DOHH2 (cell line): Measurements from ENCODE around the gene WASL.

ENCODE experiments used
- H3F3A ChIP-seq: fragments of 200-600 bp; sonication (generic), shearing (Covaris generic); 2 replicates; pipeline ENCODE4 v1.6.0; 2016; ENCODE audit warnings: antibody characterized with exemption, mild to moderate bottlenecking; ENCODE audit not compliant: control insufficient read depth, insufficient read depth
- H3K27ac ChIP-seq: fragments of 200-600 bp; sonication (generic); 2 replicates; pipeline ENCODE4 v1.5.1; 2014; ENCODE audit warnings: low read depth, mild to moderate bottlenecking, low read length, moderate library complexity
- H3K27me3 ChIP-seq: fragments of 200-600 bp; sonication (generic); 2 replicates; pipeline ENCODE4 v1.6.1; 2014; ENCODE audit warnings: mild to moderate bottlenecking, low read length, mixed read lengths; ENCODE audit not compliant: control insufficient read depth
- H3K36me3 ChIP-seq: fragments of 200-600 bp; sonication (generic); 2 replicates; pipeline ENCODE4 v1.6.1; 2014; ENCODE audit warnings: mild to moderate bottlenecking, low read length, moderate library complexity, mixed read lengths; ENCODE audit not compliant: control insufficient read depth
- H3K4me1 ChIP-seq: fragments of 200-600 bp; sonication (generic); 2 replicates; pipeline ENCODE4 v1.6.1; 2014; ENCODE audit warnings: mild to moderate bottlenecking, low read length, mixed read lengths; ENCODE audit not compliant: control insufficient read depth
- H3K4me2 ChIP-seq: fragments of 200-600 bp; sonication (generic); 2 replicates; pipeline ENCODE4 v1.6.0; 2014; ENCODE audit warnings: mild to moderate bottlenecking, low read length, moderate library complexity
- H3K4me3 ChIP-seq: fragments of 200-600 bp; sonication (generic); 2 replicates; pipeline ENCODE4 v1.5.1; 2014; ENCODE audit warnings: mild to moderate bottlenecking, low read length, mixed read lengths
- H3K79me2 ChIP-seq: fragments of 200-600 bp; sonication (generic); 2 replicates; pipeline ENCODE4 v1.6.1; 2014; ENCODE audit warnings: mild to moderate bottlenecking, low read length, mixed read lengths; ENCODE audit not compliant: control insufficient read depth
- H3K9me2 ChIP-seq: fragments of 200-600 bp; sonication (generic); replicated peaks from 2 replicates; pipeline ENCODE4 v1.6.1; 2014; ENCODE audit warnings: mild to moderate bottlenecking, low read length, mixed read lengths; ENCODE audit not compliant: control insufficient read depth
- H3K9me3 ChIP-seq: fragments of 200-600 bp; sonication (generic); 2 replicates; pipeline ENCODE4 v1.6.1; 2014; ENCODE audit warnings: antibody characterized with exemption, low read length, mixed read lengths; ENCODE audit not compliant: control insufficient read depth, insufficient read depth
- H4K20me1 ChIP-seq: fragments of 200-600 bp; sonication (generic); 2 replicates; pipeline ENCODE4 v1.6.0; 2014; ENCODE audit warnings: low read depth, mild to moderate bottlenecking, antibody characterized with exemption, low read length, moderate library complexity; ENCODE audit not compliant: control insufficient read depth, insufficient read depth
- CTCF ChIP-seq: fragments of 200-600 bp; sonication (generic); IDR thresholded peaks from one replicate; pipeline ENCODE4 v1.5.1; 2014; ENCODE audit warnings: antibody characterized with exemption, mild to moderate bottlenecking, low read depth, low read length; ENCODE audit not compliant: poor library complexity, severe bottlenecking
- EZH2phosphoT487 ChIP-seq: fragments of 200-600 bp; sonication (generic); IDR thresholded peaks from 2 replicates; pipeline ENCODE4 v1.6.1; 2017; ENCODE audit warnings: borderline replicate concordance, mild to moderate bottlenecking, antibody characterized with exemption, low read length, moderate library complexity, mixed read lengths

Gene WASL

GRCh38 chr7:123715198-123715597 lies 33.6 kb downstream of the WASL start:
- H3K4me2 ChIP-seq: no peak overlapping the region
- no peak overlapping the region for H3K27ac ChIP-seq
- H4K20me1 ChIP-seq: peaks cover 4% of the 10 kb centered on the region; the same call in 1 of the 2 replicates
- H3K9me3 ChIP-seq: no peaks in the 10 kb centered on the region
- peaks cover 68% of the 10 kb centered on the region for H3K79me2 ChIP-seq
- no peaks in the 10 kb centered on the region; the same call in 1 of the 2 replicates for H3K36me3 ChIP-seq
- H3K9me2 ChIP-seq: no peaks in the 10 kb centered on the region
- no peak for TF ChIP-seq CTCF
- no peak for TF ChIP-seq EZH2phosphoT487
- H3K4me3 ChIP-seq: no peak overlapping the region
- H3K4me1 ChIP-seq: no peaks in the 10 kb centered on the region
- no peaks in the 10 kb centered on the region for H3F3A ChIP-seq
- no peaks in the 10 kb centered on the region for H3K27me3 ChIP-seq

- no peak for TF ChIP-seq CTCF
- no peak for TF ChIP-seq EZH2phosphoT487
- H4K20me1 ChIP-seq: peaks cover 4% of the 10 kb centered on the region; the same call in 1 of the 2 replicates
- peaks cover 63% of the 10 kb centered on the region for H3K79me2 ChIP-seq
- no peak overlapping the region for H3K4me3 ChIP-seq
- H3K9me2 ChIP-seq: no peaks in the 10 kb centered on the region
- no peaks in the 10 kb centered on the region for H3K9me3 ChIP-seq
- H3K4me1 ChIP-seq: no peaks in the 10 kb centered on the region
- H3K4me2 ChIP-seq: no peak overlapping the region
- no peaks in the 10 kb centered on the region for H3K27me3 ChIP-seq
- peaks cover 2% of the 10 kb centered on the region; the same call in 1 of the 2 replicates for H3K36me3 ChIP-seq
- no peaks in the 10 kb centered on the region for H3F3A ChIP-seq
- no peak overlapping the region for H3K27ac ChIP-seq
Measured at GRCh38 chr7:123714296-123715080, 34.3 kb downstream of the WASL start.

- H3K9me3 ChIP-seq: no peaks in the 10 kb centered on the region
- no peak overlapping the region for H3K4me3 ChIP-seq
- 0 out of 2 replicates have a peak, but pooled peaks cover 4% of the 10 kb centered on the region for H4K20me1 ChIP-seq
- H3F3A ChIP-seq: no peaks in the 10 kb centered on the region
- H3K4me1 ChIP-seq: no peaks in the 10 kb centered on the region
- H3K9me2 ChIP-seq: no peaks in the 10 kb centered on the region
- peaks cover 18% of the 10 kb centered on the region for H3K36me3 ChIP-seq
- TF ChIP-seq CTCF (no peak), EZH2phosphoT487 (no peak)
- H3K79me2 ChIP-seq: peaks cover 46% of the 10 kb centered on the region
- no peaks in the 10 kb centered on the region for H3K27me3 ChIP-seq
- no peak overlapping the region for H3K27ac ChIP-seq
- H3K4me2 ChIP-seq: no peak overlapping the region
Measured at GRCh38 chr7:123712619-123713018, 36.2 kb downstream of the WASL start.
